Activated CD8-positive, alpha-beta memory T cell treated with anti-CD3 and anti-CD28 coated beads for 24 hours (primary cell): Measurements from ENCODE around the gene TLE1.
"Not testable (repeated sequence)": the region's sequence is repeated elsewhere in the genome, so short reads cannot be mapped to it uniquely, and the experiment has no call there.

Experiments
- DNase-seq: peaks from one replicate; pipeline ENCODE4 v3.0.0-alpha.2; 2020

Gene TLE1

DNA sequence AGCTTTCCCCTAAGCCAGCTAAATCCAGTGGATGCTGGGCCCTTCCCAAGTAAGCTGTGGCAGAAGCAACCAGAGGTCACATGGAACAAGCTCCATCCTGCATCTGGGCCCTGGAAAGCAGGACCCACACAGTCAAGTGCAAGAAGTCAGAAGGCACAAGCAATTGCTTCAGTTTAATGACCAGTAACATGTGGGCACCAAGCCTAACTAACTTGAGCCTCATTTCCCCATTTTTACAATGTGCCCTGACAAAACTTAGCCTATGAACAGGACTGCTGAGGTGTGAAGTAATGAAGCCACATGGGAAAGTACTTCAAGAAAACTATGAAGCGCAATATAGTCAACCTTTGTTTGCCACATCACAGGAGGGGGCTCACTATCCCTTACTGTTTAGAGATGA lies 90.5 kb downstream of the TLE1 start:
- DNase-seq: no peak

DNA sequence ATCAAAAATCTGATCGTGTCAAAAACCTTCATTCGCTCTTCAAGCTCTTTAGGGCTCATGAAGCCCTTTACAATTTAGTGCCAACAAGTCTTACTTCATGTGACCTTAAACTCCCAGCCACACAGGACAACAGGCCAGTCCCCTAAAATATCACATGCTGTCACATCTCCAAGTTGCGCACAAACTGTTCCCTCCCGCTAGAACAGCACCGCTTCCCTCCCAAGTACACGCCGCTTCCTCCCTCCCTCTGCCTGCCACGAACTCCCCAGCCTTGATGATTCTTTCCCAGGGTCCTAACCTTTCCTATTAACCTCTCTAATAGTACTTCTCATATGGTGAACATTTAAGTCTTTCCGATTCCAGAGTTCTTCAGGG lies 91.2 kb downstream of the TLE1 start:
- no peak for DNase-seq

DNA sequence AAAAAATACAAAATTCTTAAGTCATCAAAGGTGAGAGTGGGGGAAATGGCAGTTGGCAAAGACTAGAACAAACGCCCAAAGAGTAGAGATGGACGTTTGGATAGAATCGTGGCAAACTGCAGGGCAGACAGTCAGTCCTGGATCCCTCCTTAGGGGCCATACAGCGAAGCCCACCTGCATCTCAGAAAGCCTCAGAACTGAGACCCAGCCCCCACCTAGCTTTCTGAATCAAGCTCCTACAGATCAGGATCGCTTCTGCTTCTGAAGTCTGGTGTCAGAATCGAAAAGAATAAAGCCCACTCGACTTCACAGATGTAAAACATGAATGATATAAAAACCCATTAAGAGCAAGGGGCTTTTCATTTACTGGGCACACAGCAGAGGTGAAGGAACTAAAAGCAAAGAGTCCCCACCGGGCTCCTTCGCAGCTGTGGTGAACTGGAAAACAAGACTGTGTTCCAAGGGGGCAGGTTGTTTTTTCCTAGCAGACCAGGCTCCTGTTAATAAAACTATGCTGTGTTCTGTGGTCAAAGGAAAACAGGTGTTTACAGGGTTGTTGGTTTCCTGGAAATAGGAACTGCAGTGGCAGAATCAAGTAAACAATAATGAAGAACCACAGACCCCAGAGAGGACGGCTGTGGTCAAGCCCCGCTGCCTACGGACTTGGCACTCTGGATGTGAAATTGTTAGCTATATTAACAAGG lies 91.8 kb downstream of the TLE1 start:
- no peak for DNase-seq

DNA sequence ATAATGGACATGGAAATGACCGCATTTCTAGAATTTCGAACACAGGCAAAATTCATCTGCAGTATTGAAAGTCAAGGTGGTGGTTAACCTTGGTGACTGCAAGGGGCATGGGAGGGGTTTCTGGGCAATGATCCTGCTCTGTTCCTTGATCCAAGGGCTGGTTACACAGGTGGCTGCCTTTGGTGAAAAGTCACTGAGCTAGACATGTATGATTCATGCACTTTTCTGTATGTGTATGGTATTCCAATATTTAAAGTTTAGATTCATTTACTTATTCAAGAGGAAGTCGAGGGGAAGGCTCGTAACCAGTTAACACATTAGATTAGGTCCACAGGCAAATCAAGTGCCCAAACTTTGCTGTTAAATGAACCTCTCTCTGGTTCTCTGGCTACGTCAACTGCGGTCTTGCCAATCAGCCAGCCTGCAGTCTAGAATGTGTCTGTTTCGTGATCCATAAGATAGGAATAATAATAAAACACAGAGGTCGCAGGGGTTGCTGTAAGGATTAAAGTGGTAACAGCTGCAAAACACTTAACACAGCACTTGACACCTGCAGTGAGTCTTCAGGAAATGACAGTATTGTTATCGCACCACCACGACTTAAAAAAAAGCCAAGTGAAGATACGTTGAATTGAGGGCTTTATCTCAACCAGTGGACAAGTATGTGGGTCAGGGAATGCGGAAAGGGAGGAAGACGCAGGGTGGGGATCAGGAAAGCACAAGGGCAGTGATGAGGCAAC lies 92.5 kb downstream of the TLE1 start:
- no peak for DNase-seq

DNA sequence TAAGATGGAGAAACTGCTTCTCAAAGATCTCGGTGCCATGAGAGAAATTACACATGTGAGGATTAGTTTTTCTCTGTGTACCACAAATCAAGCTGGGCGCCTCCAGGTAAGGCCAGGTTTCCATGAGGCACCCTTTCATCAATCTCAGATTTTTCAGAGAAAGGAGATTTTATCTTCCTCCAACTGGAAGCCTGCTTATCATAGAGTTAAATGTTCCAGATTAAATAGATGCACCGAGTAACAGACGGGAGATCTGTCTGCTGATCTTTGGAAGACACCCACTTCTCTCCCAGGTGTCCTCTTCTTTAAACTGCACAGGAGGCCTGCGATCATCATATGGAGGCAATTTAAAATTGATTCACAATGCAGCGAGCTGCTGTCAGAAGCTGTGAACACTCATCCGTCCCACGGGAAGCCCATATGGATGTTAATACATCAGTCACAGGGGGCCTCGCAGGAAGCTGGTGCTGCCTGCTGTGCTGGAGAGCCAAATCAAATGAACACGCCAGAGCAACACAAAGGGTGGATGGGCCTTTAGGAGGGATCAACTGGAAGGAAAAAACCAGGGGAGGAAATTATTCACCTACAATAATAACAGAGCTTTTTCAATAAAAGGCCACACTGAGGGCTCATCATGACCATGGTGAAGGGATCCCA lies 93.3 kb downstream of the TLE1 start:
- DNase-seq: no peak

DNA sequence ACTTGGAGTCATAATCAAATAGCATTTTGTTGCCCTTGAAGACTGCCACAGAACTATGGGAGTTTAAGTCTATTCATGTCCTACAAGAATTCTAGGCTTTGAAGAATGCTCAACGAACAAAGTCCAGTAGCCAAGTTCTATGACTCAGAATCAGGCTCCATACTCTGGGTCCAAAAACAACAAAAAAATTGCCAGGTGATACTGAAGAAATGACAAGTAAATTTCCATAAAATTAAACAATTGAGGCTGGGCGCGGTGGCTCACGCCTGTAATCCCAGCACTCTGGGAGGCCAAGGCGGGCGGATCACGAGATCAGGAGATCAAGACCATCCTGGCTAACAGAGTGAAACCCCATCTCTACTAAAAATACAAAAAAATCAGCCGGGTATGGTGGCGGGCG lies 94.1 kb downstream of the TLE1 start:
- not testable (repeated sequence) for DNase-seq

DNA sequence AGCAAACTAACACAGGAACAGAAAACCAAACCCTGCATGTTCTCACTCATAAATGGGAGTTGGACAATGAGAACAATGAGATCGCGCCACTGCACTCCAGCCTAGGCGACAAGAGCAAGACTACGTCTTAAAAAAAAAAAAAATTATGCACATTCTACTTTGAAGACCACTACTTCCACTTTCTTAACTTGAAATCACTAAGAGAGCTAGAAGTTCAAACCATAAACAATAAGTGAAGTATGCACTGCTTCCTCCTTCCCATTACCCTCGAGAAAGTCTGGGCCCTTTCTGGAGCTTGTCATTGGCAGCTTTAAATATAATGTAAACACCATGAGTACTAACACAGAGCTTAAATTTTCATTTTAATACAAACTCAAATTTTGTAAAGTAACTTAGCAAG lies 94.9 kb downstream of the TLE1 start:
- no peak for DNase-seq

DNA sequence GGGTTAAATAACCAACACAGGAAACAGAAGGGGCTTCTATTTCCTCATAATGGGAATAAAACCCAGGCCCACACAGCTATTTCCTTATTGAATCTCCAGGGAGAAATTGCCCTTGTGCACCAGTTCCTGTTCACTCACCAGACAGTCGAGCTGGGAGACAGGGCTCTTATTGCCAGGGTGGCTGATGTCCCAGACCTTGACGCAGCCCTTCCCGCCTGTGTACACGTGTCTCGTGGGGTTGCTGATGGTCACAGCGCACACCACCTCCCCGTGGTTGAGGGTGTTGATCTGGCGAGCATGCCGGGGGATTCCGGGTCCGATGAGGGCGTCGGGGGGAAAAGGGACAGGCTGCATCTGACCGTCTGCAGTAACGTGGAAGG lies 96.5 kb downstream of the TLE1 start:
- no peak for DNase-seq

DNA sequence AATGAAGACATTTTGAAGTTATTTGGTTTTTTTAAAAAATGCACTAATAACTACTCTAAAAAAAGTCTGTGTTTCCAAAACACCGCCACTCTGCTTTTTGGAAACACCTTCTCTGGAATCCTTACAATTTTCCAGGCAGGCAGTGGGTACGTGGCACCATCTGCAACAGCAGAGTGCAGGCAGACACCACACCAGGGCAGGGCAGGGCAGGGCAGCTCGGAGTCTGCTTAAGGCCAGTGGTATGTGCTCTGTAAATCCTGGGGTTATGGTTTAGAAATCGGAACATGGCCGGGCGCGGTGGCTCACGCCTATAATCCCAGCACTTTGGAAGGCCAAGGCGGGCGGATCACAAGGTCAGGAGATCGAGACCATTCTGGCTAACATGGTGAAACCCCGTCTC lies 97.6 kb downstream of the TLE1 start:
- DNase-seq: no peak

DNA sequence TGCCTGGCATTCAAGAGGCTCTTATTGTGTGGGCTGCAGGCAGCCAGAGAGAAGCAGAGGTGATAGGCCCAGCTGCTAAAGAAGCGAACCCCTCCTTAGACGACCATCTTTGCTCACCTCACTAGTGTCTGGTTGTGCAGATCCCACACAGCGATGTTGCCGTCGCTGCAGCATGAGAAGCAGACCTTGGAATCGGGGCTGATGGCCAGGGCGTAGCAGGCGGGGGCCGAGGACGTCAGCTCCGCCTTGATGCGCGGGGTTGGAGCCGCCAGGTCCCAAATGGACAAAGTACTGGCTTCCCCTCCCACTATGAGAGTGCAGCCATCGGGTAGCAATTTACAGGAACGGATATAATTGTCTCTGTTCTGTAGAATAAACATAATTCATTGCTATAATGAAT lies 98.7 kb downstream of the TLE1 start:
- DNase-seq: no peak

DNA sequence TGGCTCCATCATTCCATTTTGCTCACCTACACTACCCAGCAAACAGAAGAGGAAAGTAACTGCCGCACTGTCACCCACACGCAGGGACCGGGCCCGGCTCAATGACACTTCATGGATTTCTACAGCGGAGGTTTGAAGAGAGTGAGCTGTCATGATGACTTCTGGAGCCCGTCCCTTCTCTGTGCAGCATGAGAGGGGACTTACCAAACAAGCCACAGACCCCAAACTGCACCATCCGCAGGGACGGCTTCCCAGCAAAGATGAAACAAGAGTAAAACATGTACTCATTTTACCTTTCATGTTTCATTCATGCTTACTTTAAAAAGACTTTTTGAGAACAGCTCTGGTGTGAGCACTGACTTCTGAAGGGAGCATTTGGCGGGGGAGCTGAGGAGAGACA lies 99.5 kb downstream of the TLE1 start:
- DNase-seq: no peak

DNA sequence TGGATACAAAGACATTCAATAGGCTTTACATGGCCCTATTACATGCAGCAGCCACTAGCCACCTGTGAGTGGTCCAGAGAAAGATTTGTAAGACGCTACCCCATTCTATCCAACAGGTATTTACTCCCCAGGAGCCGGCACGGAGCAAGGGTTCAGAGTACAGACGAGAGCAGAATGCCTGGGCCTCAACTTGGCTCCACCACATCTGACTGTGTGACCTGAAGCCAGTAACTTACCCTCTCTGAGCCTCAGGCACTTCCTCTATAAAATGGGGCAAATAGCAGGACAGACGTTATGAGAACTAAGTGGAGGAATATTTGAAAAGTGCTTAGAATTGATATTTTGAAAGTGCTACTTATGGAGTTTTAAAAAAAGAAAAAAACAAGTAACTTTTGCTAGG lies 100.0 kb downstream of the TLE1 start:
- no peak for DNase-seq

DNA sequence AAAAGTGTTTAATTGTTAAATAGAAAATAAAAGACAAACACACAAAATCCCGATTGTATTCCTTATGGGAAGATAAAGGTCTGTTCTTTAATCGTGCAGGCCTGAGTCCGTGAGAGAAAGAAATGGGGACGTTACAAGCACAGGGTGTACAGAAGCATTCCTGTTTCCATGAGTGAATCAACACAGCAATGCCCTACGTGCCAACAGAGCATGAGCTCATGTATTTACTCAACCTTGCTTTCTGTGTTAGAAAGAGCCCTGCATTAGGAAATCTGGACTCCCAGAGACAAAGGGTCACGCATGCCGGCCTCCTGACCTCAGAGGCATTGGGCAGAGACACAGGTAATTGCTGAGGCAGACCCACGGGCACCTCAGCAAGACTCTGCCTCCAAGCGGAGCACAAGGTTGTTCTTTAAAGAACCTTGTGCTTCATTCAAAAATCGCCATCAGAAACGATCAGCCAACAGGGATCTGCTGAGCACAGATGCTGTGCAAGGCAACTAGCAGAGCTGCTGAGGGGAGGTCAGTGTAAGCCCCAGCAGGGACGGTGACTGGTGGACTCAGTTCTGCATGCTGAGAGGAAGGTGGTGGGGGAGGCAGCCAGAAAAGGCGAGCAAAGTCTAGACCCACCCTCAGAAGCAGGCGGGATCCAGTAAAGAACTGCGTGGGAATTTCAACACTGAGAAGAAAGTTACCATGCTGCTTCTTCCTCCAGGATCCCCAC lies 101.0 kb downstream of the TLE1 start:
- DNase-seq: no peak

DNA sequence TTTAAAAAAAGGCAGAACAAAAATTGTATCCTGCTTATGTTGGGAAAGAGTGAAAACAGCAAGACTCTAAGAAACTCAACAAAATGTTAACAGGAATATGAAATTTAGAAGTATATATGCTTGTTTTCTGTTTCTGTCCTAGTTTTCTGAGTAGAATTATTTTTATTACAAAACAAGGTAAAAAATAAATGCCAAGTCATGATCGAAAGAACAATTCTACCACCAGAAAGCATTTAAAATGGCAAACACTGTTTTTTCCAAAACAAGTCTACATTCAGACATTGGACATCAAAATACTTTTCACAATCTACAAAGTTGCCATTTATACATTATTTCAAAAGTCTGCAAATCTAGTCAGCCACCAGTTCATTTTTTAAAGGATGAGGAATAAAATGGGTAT lies 102.6 kb downstream of the TLE1 start:
- DNase-seq: no peak

DNA sequence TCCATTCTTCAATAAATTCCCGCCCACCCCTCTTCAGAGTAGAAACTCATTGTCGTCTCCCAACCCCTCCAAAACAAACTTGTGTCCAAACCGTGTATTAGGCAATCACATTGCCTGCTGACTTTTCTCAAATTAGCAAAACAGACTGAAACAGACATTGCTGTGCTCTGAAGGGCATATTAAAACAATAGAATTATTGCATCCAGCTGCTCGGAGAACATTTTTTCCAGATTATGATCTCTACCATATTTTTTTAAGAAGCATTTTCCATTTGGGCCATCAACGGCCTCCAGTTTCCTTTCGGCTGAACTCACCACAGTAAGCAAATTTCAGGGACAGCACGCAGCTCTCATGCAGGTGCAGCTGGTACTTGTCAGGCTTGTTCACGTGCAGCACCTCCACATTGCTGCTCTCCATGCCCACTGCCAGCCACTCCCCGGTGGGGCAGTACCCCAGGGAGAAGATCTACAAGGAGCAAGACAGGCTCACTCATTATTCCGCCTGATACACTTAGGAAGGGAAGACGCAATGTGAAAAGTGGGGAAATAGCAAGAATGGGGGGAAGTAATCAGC lies 104.1 kb downstream of the TLE1 start:
- DNase-seq: no peak

DNA sequence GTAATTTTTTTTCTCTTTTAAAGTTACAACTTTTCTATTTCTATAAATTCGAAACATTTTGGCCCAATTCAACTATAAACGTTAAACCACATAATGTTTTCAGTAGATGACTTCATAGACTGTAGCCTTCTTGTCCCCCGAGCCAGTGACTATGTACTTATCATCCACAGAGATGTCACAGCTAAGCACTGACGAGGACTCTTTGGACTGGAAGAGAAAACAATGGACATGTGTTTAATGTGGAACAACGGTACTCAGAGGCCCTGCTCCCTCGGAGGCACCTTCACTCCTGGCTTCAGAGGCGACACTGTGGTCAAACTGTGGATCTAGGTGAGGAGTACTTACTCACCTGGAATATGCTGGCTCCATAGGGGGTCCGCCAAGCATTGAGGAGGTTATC lies 105.2 kb downstream of the TLE1 start:
- DNase-seq: no peak

DNA sequence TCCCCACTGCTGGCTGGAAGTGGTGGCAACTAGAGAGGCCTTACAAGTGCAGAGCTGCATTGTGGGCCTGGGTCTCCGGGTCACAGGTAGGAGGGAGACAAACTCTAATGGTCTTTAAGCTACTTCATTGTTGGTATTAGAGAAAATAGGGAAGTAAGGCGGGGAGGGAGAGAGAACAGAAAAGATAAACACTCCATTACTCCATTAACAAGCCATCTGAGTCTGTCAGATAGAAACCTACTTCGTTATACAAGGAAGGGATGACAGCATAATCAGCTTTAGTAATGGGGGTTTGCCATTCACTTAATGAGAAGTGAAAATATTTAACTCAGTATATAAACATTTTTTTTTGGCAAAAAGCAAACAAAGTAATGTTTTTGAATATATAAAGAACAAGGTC lies 107.4 kb downstream of the TLE1 start:
- no peak for DNase-seq

DNA sequence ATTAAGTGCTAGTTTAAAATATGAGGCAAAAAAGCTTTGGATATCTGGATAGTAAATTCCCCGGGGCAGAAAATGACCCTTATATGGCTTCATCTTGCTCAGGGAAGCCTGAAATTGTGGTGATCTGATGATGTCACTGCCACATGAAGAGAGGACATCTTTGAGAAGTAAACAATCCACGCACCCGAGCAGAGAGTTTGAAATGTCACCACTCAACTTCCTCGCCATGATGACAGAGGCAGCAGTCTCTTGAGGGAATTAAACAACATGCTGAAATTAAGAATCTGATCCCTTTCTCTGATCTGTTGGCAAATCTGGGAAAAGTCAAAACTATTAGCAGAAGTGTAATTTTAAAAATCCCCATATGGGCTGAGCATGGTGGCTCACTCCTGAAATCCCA lies 110.0 kb downstream of the TLE1 start:
- no peak for DNase-seq

DNA sequence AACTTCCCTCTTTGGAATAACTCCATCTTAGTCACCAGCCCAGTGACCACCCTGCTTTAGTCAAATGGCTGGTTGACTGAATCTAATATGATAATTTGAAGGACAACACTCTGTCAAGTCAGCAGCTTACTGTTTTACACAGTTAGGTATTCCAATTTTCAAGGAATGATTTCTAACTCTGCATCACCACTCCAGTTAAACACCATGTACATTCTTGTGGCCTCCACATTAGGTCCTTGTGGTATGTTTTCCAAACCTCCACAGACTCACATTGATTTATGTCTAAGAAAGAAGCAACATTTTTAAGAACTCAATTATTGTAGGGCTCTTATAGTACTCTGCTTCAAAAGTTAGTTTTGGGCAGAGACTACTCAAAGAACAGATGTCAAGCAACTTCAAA lies 110.7 kb downstream of the TLE1 start:
- no peak for DNase-seq

DNA sequence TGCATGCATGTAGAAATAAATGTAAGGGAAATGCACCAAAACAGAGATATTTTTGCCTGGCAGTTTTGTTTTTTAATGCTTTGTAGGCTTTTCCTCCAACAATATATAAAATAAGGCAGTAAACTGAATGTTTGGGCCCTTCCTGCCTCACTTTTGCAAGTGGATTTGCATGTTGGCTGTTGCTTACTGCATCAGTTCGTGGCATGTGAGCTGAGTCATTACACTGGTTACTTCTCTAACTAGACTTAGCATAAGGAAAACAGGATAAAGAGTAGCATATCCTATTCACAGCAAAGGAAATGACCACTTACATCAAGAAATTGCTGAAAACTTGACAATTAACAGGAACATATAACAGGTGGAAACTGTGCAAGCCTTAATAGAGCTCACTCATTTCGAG lies 113.4 kb downstream of the TLE1 start:
- DNase-seq: no peak

DNA sequence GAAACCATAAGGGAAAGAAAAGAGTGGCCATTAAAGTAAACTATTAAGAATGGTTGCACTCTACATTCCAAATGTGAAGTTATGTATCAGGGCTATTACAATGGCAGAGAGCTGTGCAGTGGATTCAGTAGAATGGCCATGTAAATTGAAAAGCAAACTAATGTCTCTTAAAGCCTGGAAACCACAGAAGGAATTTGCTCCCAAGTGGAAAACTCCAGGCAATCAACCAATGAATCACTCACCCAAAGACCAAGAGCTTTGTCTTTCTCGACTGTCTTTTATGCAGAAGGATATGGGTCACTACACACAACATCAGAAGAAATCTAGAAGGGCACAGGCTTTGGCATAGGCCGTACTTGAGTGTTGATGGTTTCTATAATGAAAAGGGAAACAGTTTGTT lies 114.9 kb downstream of the TLE1 start:
- no peak for DNase-seq

DNA sequence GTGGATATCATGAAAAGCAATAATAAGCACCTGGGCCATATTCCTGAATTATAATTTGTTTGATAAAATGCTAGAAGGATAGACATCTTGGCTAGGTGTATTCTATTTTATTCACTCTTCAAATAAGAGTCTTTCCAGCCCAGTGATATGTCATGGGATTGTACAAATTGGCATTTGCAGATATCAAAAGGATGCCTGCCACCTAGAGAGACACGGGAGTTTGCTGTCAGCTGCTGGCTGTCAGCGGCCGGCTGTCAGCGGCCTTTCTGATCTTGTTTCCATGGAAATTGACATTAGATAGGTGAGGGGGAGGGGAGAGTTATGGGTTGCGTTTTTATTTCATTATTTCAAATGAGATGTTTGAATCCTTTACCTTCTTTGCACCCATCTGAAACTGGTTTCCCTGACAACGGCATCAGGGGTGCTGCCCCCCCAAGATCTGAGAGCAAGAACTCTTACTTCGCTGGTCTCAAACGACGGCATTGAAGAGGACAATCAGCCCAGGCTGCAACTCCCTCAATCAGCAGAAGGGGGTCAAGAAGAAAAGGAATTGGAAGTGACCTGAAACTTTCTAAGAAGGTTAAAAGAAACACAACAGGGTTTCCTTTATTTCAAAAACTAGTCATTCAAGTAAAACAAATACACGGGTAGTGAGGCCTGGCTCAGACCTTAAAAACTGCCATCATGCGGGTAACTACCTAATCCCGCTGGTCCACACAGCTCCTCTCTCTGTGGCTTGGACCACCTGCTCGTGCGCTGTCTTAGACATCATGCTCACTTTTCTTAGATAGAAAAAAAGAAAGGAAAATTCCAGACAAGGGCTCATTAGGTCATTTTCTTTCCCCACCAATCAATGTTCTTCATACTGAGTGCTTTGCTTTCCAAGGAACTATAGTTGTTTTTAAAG lies 115.7 kb downstream of the TLE1 start:
- DNase-seq: no peak
